KOPT-K1 (cell line): ENCODE data around the gene TRIM54.

Experiments used
- H3K27ac ChIP-seq: fragments of 200-600 bp; sonication (generic); 2 replicates; pipeline ENCODE4 v1.5.1; 2016; ENCODE audit warnings: antibody characterized with exemption, mild to moderate bottlenecking, low read depth, low read length; ENCODE audit not compliant: poor library complexity, severe bottlenecking
- H3K36me3 ChIP-seq: fragments of 200-600 bp; sonication (generic); 2 replicates; pipeline ENCODE4 v1.5.1; 2017; ENCODE audit warnings: antibody characterized with exemption, mild to moderate bottlenecking, low read length, moderate library complexity; ENCODE audit not compliant: insufficient read depth
- H3K9me3 ChIP-seq: fragments of 200-600 bp; sonication (generic); 2 replicates; pipeline ENCODE4 v1.5.1; 2017; ENCODE audit warnings: antibody characterized with exemption, low read length, mild to moderate bottlenecking; ENCODE audit not compliant: insufficient read depth, poor library complexity, severe bottlenecking

The TRIM54 gene

DNA sequence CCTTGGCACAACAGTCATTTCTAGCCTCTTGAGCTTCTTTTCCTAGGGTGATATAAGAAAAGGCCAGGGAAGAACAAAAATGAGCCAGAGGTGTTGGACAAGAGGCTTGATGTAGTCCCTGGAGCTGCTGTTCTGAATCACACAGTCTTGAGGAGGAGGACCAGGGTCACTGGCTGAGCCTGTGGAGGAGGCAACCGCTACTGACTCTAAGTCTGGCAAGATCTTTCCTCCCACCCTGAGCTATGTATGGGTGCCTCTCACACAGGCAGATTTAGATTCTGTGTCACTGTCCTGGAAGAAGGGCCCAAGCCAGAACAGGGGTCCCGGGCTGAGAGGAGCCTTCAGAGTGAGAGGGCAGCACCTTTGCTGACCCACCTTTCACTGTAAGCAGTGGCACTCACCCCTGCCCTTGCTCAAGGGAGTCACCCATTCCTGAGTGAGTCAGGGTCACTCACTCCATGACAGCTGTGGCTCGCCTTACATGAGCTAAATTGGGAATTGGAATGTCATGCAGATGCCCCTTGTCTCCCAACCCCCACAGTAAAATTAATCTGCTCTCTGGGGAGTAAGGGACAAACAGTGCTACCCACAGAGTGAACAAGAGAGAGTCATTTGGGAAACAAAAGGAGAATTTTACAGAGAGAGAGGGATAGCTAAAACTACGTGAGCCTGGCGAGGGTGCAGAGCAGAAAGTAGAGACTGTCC lies at the start of gene TRIM54:
Gene TRIM54 (plus strand): TSS at position 575 of the 705 bp plus-strand sequence. CDS start 303 bp downstream, outside the sequence.
- H3K9me3 ChIP-seq = no peaks in the 10 kb centered on the region
- no peaks in the 10 kb centered on the region for H3K36me3 ChIP-seq
- H3K27ac ChIP-seq = no peak within 1 kb of the TSS

DNA sequence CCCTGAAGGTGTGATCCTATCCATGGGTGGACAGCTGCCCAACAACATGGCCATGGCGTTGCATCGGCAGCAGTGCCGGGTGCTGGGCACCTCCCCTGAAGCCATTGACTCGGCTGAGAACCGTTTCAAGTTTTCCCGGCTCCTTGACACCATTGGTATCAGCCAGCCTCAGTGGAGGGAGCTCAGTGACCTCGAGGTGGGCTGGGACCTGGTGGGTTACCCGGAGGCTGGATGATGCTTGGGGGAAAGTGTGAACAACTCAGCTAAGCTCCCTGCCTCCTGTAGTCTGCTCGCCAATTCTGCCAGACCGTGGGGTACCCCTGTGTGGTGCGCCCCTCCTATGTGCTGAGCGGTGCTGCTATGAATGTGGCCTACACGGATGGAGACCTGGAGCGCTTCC lies 48.9 kb upstream of the TRIM54 start:
- no peaks in the 10 kb centered on the region for H3K9me3 ChIP-seq
- H3K27ac ChIP-seq = no peak overlapping the region
- H3K36me3 ChIP-seq = peaks cover 100% of the 10 kb centered on the region

DNA sequence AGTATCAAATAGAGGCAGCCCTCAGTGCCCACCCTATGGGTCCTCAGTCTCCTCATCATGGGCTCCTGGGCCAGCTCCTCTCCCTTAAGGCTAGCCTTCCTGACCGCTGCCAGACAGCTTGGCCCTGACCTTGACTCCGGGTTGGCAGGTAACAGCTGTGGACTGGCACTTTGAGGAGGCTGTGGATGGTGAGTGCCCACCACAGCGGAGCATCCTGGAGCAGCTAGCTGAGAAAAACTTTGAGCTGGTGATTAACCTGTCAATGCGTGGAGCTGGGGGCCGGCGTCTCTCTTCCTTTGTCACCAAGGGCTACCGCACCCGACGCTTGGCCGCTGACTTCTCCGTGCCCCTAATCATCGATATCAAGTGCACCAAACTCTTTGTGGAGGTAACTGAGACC lies 46.1 kb upstream of the TRIM54 start:
- Histone ChIP-seq H3K36me3 (peaks cover 100% of the 10 kb centered on the region), H3K27ac (no peak overlapping the region), H3K9me3 (no peaks in the 10 kb centered on the region)

DNA sequence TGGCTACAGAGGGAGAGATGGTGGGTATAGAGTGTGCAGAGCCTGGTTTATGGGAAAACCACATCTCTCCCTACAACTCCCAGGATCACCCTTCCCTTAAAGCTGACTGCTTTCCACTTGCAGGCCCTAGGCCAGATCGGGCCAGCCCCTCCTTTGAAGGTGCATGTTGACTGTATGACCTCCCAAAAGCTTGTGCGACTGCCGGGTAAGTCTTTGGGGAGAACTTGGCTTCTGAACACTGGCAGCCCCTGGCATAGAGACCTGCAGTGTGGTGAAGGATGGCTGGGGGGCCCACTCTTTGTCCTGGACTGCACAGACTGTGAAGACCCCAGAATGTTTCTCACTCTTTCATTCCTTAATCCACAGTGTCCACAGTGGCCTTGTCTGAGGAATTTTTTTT lies 45.6 kb upstream of the TRIM54 start:
- Histone ChIP-seq H3K36me3 (peaks cover 100% of the 10 kb centered on the region), H3K9me3 (no peaks in the 10 kb centered on the region), H3K27ac (no peak overlapping the region)

DNA sequence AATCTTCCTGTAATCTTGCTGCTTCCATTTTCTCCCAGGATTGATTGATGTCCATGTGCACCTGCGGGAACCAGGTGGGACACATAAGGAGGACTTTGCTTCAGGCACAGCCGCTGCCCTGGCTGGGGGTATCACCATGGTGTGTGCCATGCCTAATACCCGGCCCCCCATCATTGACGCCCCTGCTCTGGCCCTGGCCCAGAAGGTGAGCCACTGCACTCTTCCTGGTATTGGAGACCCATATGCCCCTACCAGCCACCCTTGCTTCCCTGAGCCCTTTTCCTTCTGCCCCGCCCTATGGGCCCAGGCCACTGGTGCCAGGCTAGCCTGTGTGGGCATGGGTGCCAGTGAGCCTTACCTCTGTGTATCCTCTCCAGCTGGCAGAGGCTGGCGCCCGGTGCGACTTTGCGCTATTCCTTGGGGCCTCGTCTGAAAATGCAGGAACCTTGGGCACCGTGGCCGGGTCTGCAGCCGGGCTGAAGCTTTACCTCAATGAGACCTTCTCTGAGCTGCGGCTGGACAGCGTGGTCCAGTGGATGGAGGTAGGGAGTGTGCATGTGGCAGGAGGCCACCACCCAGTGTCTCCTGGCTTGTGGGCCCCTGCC lies 44.8 kb upstream of the TRIM54 start:
- Histone ChIP-seq H3K9me3 (no peaks in the 10 kb centered on the region), H3K27ac (no peak overlapping the region), H3K36me3 (peaks cover 100% of the 10 kb centered on the region)

- peaks cover 100% of the 10 kb centered on the region for H3K36me3 ChIP-seq
- H3K9me3 ChIP-seq = no peaks in the 10 kb centered on the region
- H3K27ac ChIP-seq = no peak overlapping the region
These were observed 43.3 kb upstream of the TRIM54 start for GRCh38 chr2:27238976-27239375.

- Histone ChIP-seq H3K9me3 (no peaks in the 10 kb centered on the region), H3K36me3 (peaks cover 100% of the 10 kb centered on the region), H3K27ac (no peak overlapping the region)
These were observed 41.8 kb upstream of the TRIM54 start for GRCh38 chr2:27240406-27240805.

DNA sequence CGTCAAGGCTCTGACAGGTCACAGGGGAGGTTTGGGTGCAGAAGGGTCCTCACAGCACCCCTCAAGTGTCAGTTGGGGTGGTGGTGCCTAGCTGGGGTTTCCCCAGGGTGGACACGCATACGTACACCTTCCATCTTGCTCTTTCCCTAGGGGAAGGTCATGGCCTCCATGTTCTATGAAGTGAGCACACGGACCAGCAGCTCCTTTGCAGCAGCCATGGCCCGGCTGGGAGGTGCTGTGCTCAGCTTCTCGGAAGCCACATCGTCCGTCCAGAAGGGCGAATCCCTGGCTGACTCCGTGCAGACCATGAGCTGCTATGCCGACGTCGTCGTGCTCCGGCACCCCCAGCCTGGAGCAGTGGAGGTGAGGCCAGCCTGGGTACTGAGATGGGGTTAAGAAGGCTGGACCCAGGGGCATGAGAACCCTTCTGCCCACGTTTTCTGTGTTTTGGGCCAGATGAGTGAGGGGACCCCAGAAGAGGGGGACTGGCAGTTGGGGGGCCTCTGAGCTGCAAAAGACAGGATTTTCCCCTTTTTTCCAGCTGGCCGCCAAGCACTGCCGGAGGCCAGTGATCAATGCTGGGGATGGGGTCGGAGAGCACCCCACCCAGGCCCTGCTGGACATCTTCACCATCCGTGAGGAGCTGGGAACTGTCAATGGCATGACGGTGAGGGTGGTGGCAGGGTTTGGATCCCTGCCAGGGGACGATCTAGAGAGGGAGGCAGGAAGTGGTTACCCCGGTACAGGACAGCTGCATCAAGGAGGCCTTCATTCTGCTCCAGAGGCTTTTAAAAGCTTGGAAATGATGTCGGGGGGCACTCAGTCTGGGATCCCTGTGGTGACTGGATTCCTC lies 40.2 kb upstream of the TRIM54 start:
- Histone ChIP-seq H3K36me3 (peaks cover 87% of the 10 kb centered on the region), H3K9me3 (no peaks in the 10 kb centered on the region), H3K27ac (no peak overlapping the region)

DNA sequence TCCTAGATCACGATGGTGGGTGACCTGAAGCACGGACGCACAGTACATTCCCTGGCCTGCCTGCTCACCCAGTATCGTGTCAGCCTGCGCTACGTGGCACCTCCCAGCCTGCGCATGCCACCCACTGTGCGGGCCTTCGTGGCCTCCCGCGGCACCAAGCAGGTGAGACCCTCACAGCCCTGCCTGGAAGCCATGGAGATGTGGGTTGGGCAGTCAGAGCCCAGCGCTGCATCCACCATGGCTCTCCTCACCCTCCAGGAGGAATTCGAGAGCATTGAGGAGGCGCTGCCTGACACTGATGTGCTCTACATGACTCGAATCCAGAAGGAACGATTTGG lies 39.6 kb upstream of the TRIM54 start:
- Histone ChIP-seq H3K36me3 (peaks cover 81% of the 10 kb centered on the region), H3K9me3 (no peaks in the 10 kb centered on the region), H3K27ac (no peak overlapping the region)

GRCh38 chr2:27243391-27244130 lies 38.7 kb upstream of the TRIM54 start:
- Histone ChIP-seq H3K27ac (no peak overlapping the region), H3K36me3 (peaks cover 71% of the 10 kb centered on the region), H3K9me3 (no peaks in the 10 kb centered on the region)

GRCh38 chr2:27245116-27245515 lies 37.1 kb upstream of the TRIM54 start:
- no peaks in the 10 kb centered on the region for H3K9me3 ChIP-seq
- H3K27ac ChIP-seq = no peak overlapping the region
- peaks cover 56% of the 10 kb centered on the region for H3K36me3 ChIP-seq

DNA sequence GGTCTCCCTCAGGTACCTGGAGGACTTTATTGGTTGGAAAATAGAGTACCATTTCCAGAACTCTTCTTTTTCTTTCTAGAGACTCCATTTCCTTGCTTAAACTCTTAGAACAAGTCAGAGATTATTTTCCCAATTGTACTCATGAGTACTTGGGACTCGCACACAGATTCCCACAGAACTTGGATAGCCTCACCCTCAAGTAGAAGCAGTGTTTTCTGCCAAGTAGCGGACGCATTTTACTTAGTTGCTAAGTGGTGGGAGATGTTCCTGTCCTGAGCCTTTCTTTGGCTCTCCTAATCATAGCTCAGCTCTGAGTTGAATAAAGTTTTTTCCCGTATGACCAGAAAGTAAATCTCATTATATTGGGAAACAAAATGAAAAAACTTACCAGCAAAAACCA lies 36.6 kb upstream of the TRIM54 start:
- H3K36me3 ChIP-seq = peaks cover 50% of the 10 kb centered on the region
- H3K27ac ChIP-seq = no peak overlapping the region
- H3K9me3 ChIP-seq = no peaks in the 10 kb centered on the region

- Histone ChIP-seq H3K36me3 (peaks cover 28% of the 10 kb centered on the region), H3K9me3 (no peaks in the 10 kb centered on the region), H3K27ac (no peak overlapping the region)
These were observed 34.3 kb upstream of the TRIM54 start for GRCh38 chr2:27247893-27248292.

DNA sequence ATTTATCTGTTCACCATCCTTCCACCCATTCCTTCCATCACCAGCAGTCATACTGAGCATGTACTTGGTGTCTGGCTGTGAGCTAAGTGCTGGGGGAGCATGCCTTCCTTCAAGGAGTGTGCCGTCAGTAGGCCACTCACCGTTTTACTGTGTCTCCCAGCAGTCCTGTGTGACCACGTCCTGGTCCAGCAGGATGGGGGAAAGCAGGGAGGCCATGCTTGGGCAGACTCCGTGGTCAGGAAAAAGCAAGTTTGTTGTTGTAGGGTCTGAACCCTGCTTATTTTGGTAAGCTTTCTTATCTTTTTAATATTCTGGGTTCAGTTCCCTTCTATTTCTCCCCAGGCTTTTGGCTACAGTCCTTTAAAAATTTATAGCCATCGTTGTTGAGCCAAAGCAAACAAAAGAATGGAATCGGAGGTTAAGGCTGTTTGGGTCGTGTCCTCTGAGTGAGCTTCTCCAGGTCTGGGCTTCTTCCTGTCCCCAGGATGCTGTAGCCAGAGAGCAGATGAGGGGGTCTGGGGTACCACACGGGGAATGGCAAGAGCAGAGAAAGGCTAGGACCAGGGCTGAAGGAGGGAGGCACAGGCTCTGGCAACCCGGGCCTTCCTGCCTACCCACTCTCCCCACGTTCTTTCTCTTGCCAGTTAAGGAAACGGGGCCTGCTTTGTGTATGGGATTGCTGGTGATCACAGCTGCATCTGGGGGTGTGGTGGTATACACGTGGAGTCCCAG lies 32.9 kb upstream of the TRIM54 start:
- no peaks in the 10 kb centered on the region for H3K9me3 ChIP-seq
- no peak overlapping the region for H3K27ac ChIP-seq
- peaks cover 13% of the 10 kb centered on the region for H3K36me3 ChIP-seq
